ENCODE results near the gene LPP.

The LPP gene

GRCh38 chr3:188646592-188646991 lies 492.6 kb downstream of the LPP start:
- DNase-seq, result no peak

- no peak for DNase-seq
These were observed 493.3 kb downstream of the LPP start for GRCh38 chr3:188647237-188647636.

- DNase-seq, result no peak
These were observed 495.6 kb downstream of the LPP start for GRCh38 chr3:188649521-188649920.

- peak in 1 of 14 donors; percentile 79 for DNase-seq
These were observed 502.4 kb downstream of the LPP start for GRCh38 chr3:188656196-188656982.

- DNase-seq, result peak in 1 of 14 donors; percentile 43
These were observed 504.6 kb downstream of the LPP start for GRCh38 chr3:188658606-188659005.

GRCh38 chr3:188659449-188660090 lies 505.6 kb downstream of the LPP start:
- no peak for DNase-seq

GRCh38 chr3:188660415-188660814 lies 506.5 kb downstream of the LPP start:
- no peak for DNase-seq

GRCh38 chr3:188661806-188662205 lies 507.8 kb downstream of the LPP start:
- no peak for DNase-seq

GRCh38 chr3:188662214-188662613 lies 508.3 kb downstream of the LPP start:
- DNase-seq, result no peak

- no peak for DNase-seq
These were observed 508.8 kb downstream of the LPP start for GRCh38 chr3:188662795-188663194.

- no peak for DNase-seq
These were observed 509.9 kb downstream of the LPP start for GRCh38 chr3:188663839-188664238.

GRCh38 chr3:188664795-188665194 lies 510.8 kb downstream of the LPP start:
- no peak for DNase-seq

- DNase-seq, result no peak
These were observed 514.0 kb downstream of the LPP start for GRCh38 chr3:188667926-188668325.

GRCh38 chr3:188670446-188670845 lies 516.5 kb downstream of the LPP start:
- DNase-seq, result no peak

GRCh38 chr3:188671971-188672370 lies 518.0 kb downstream of the LPP start:
- DNase-seq, result no peak

- DNase-seq, result no peak
These were observed 518.9 kb downstream of the LPP start for GRCh38 chr3:188672840-188673239.

GRCh38 chr3:188673646-188674186 lies 519.8 kb downstream of the LPP start:
- no peak for DNase-seq

GRCh38 chr3:188674595-188674994 lies 520.6 kb downstream of the LPP start:
- DNase-seq, result no peak

GRCh38 chr3:188677344-188677743 lies 523.4 kb downstream of the LPP start:
- DNase-seq, result no peak

GRCh38 chr3:188680189-188680588 lies 526.2 kb downstream of the LPP start:
- DNase-seq, result no peak

- DNase-seq, result no peak
These were observed 526.6 kb downstream of the LPP start for GRCh38 chr3:188680605-188681004.

GRCh38 chr3:188682316-188682715 lies 528.4 kb downstream of the LPP start:
- DNase-seq, result no peak

GRCh38 chr3:188683032-188683521 lies 529.1 kb downstream of the LPP start:
- DNase-seq, result peak in 3 of 14 donors; percentile 2 to 40 (median 8)

- DNase-seq, result no peak
These were observed 530.3 kb downstream of the LPP start for GRCh38 chr3:188684276-188684675.
